ENCODE results near the gene CACNA1C. TPM values are rescaled to one million over a fixed set of nuclear protein-coding genes. Genes with fewer than 3 reads are reported as not detected.

The CACNA1C gene
- total RNA-seq, 4 donors from 2014 or later: 44.1 to 104 (median 49.4) TPM

- no peak overlapping the region for H3K27ac ChIP-seq (replicated peaks in 1 of 4)
- 69% methylated on average over 4 of the region's 4 CpGs for WGBS
- no peak overlapping the region for H3K4me3 ChIP-seq
- no peaks in the 10 kb centered on the region for H3K27me3 ChIP-seq
- no peak for TF ChIP-seq POLR2A (IDR thresholded peaks at IDR 0.05; ENCODE audit: low read depth)
- H3K9me3 ChIP-seq: no peaks in the 10 kb centered on the region
- DNase-seq (ENCODE audit: extremely low spot score): no peak
- peaks cover 26 to 61% (median 42%) of the 10 kb centered on the region in 4 donors for H3K4me1 ChIP-seq
- intact Hi-C loops (cut with DNase I): no loop called here
- H3K36me3 ChIP-seq: no peaks in the 10 kb centered on the region
These were observed 337.3 kb downstream of the CACNA1C start for GRCh38 chr12:2390133-2390532.

- peaks cover 34 to 62% (median 42%) of the 10 kb centered on the region in 4 donors for H3K4me1 ChIP-seq
- no peak for TF ChIP-seq EP300 (IDR thresholded peaks at IDR 0.05)
- TF ChIP-seq CTCF (IDR thresholded peaks at IDR 0.05): no peak
- no peak for TF ChIP-seq POLR2AphosphoS5 (IDR thresholded peaks at IDR 0.05)
- no peak for TF ChIP-seq POLR2A (IDR thresholded peaks at IDR 0.05; ENCODE audit: low read depth)
These were observed 338.1 kb downstream of the CACNA1C start for GRCh38 chr12:2390850-2391390.

GRCh38 chr12:2391740-2392331 lies 339.0 kb downstream of the CACNA1C start:
- H3K27me3 ChIP-seq: no peaks in the 10 kb centered on the region
- 63% methylated on average over 9 of the region's 9 CpGs for WGBS
- peaks cover 43 to 66% (median 48%) of the 10 kb centered on the region in 4 donors for H3K4me1 ChIP-seq
- no peaks in the 10 kb centered on the region for H3K9me3 ChIP-seq
- TF ChIP-seq POLR2AphosphoS5 (IDR thresholded peaks at IDR 0.05) (no peak), CTCF (IDR thresholded peaks at IDR 0.05) (no peak), EP300 (IDR thresholded peaks at IDR 0.05) (no peak), POLR2A (IDR thresholded peaks at IDR 0.05; ENCODE audit: low read depth) (no peak)
- H3K27ac ChIP-seq (replicated peaks in 1 of 4): no peak overlapping the region
- no peak for DNase-seq (ENCODE audit: extremely low spot score)
- intact Hi-C loops (cut with DNase I): no loop called here
- H3K36me3 ChIP-seq: no peaks in the 10 kb centered on the region
- H3K4me3 ChIP-seq: no peak overlapping the region

More at GRCh38 chr12:2390850-2391390, 338.1 kb downstream of the CACNA1C start:
- no peaks in the 10 kb centered on the region for H3K27me3 ChIP-seq
- no peaks in the 10 kb centered on the region for H3K36me3 ChIP-seq
- WGBS: 96% methylated on average over 10 of the region's 10 CpGs
- no peak overlapping the region for H3K4me3 ChIP-seq
- no peak for DNase-seq (ENCODE audit: extremely low spot score)
- H3K27ac ChIP-seq (replicated peaks in 1 of 4): no peak overlapping the region
- intact Hi-C loops (cut with DNase I): no loop called here
- no peaks in the 10 kb centered on the region for H3K9me3 ChIP-seq

GRCh38 chr12:2393016-2393415 lies 340.2 kb downstream of the CACNA1C start:
- peaks cover 52 to 72% (median 60%) of the 10 kb centered on the region in 4 donors for H3K4me1 ChIP-seq

More at GRCh38 chr12:2393016-2393415, 340.2 kb downstream of the CACNA1C start:
- intact Hi-C loops (cut with DNase I): no loop called here
- Histone ChIP-seq H3K36me3 (no peaks in the 10 kb centered on the region), H3K4me3 (no peak overlapping the region), H3K9me3 (no peaks in the 10 kb centered on the region), H3K27ac (replicated peaks in 1 of 4) (no peak overlapping the region), H3K27me3 (no peaks in the 10 kb centered on the region)
- no peak for TF ChIP-seq CTCF (IDR thresholded peaks at IDR 0.05)
- no peak for TF ChIP-seq EP300 (IDR thresholded peaks at IDR 0.05)
- TF ChIP-seq POLR2AphosphoS5 (IDR thresholded peaks at IDR 0.05): no peak
- TF ChIP-seq POLR2A (IDR thresholded peaks at IDR 0.05; ENCODE audit: low read depth): no peak
- no peak for DNase-seq (ENCODE audit: extremely low spot score)
- 80% methylated on average over 1 of the region's 4 CpGs for WGBS
